PC-9 (cell line): ENCODE measurements around the gene YAP1.

Experiments
- CTCF ChIP-seq: fragments of 200-600 bp; sonication (generic); conservative IDR thresholded peaks from 2 replicates; pipeline ENCODE4 v1.6.1; 2017; ENCODE audit warnings: mixed run types, antibody characterized with exemption, mild to moderate bottlenecking, moderate library complexity
- EZH2 ChIP-seq: fragments of 200-600 bp; sonication (generic); IDR thresholded peaks from 2 replicates; pipeline ENCODE4 v1.8.0; 2017; ENCODE audit warnings: antibody characterized with exemption, low read depth

GRCh38 chr11:102267609-102268008, 157.4 kb downstream of the YAP1 start:
- TF ChIP-seq CTCF (no peak), EZH2 (no peak)
